Liver (tissue), 3 donors: ENCODE measurements around the gene SCAMP4.

Source experiments
- CTCF ChIP-seq: fragments of 150-350 bp; IDR thresholded peaks from 2 replicates; pipeline ENCODE4 v1.5.1; 2017; ENCODE audit warnings: improper control_type of control experiment, low read depth, low read length; ENCODE audit not compliant: missing input control
- GABPA ChIP-seq, 2 donors: IDR thresholded peaks in 1 of 2; conservative IDR thresholded peaks in 1 of 2; 2 replicates each; pipeline ENCODE4 v1.6.1; 2016; ENCODE audit warnings: antibody characterized with exemption in 2 of 2, mild to moderate bottlenecking in 1 of 2, moderate library complexity in 1 of 2
- TAF1 ChIP-seq: conservative IDR thresholded peaks from 2 replicates; pipeline ENCODE4 v1.6.1; 2016; ENCODE audit warnings: antibody characterized with exemption, mild to moderate bottlenecking
- YY1 ChIP-seq: IDR thresholded peaks from 2 replicates; pipeline ENCODE4 v1.6.1; 2016; ENCODE audit warnings: antibody characterized with exemption, mild to moderate bottlenecking
- TF ChIP-seq, protein P1 (sequence below): IDR thresholded peaks from 2 replicates; pipeline ENCODE4 v1.6.1; 2016; ENCODE audit warnings: antibody characterized with exemption
- donor health status: healthy.
- donor health status: healthy.

DNA sequence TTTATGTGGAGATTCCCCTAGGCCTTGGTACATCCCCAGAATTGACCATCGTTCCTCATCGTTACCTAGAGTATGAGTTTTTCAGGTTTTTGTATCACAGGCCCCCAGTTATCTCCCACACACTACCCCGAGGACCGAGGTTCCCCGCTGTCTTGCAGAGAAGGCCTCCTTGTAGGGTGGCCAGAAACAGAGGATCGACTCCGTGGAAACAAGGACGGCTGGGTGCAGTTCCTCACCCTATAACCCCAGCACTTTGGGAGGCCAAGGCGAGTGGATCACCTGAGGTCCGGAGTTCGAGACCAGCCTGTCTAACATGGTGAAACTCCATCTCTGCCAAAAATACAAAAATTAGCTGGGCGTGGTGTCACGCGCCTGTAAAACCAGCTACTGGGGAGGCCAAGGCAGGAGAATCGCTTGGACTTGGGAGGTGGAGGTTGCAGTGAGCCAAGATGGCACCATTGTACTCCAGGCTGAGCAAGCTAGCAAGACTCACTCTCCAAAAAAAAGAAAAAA is 720 bp downstream of the SCAMP4 start:
- TF ChIP-seq CTCF (no peak), GABPA (IDR thresholded peaks at IDR 0.05 in 1 of 2, conservative IDR thresholded peaks at IDR 0.05 in 1 of 2) (no peak), TAF1 (no peak), YY1 (no peak)
- TF ChIP-seq, protein P1, sequence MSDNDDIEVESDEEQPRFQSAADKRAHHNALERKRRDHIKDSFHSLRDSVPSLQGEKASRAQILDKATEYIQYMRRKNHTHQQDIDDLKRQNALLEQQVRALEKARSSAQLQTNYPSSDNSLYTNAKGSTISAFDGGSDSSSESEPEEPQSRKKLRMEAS, result no peak
